Cerebellar cortex (tissue), 1 donor: ENCODE results near the gene ZEB2.

Experiments used
- DNase-seq: peaks from one replicate; pipeline ENCODE4 v3.0.0-alpha.2; 2015; ENCODE audit warnings: low spot score

ZEB2 gene

GRCh38 chr2:144528108-144528507, 8.2 kb upstream of the ZEB2 start:
- no peak for DNase-seq

- no peak for DNase-seq
These were observed 6.9 kb upstream of the ZEB2 start for GRCh38 chr2:144526831-144527230.

GRCh38 chr2:144524118-144525009, 4.4 kb upstream of the ZEB2 start:
- no peak for DNase-seq

- DNase-seq, result no peak
These were observed 3.7 kb upstream of the ZEB2 start for GRCh38 chr2:144523596-144524117.

GRCh38 chr2:144522897-144523595, 3.1 kb upstream of the ZEB2 start:
- no peak for DNase-seq

- no peak for DNase-seq
These were observed 2.4 kb upstream of the ZEB2 start for GRCh38 chr2:144522176-144522896.

GRCh38 chr2:144521686-144522085, 1.8 kb upstream of the ZEB2 start:
- no peak for DNase-seq

GRCh38 chr2:144520756-144521487, 1.0 kb upstream of the ZEB2 start:
- no peak for DNase-seq

GRCh38 chr2:144519597-144519933, 354 bp downstream of the ZEB2 start:
- no peak for DNase-seq

GRCh38 chr2:144518748-144519596, 947 bp downstream of the ZEB2 start:
- no peak for DNase-seq

GRCh38 chr2:144517866-144518747, 1.8 kb downstream of the ZEB2 start:
- DNase-seq, result no peak

- DNase-seq, result no peak
These were observed 2.7 kb downstream of the ZEB2 start for GRCh38 chr2:144516981-144517865.

- DNase-seq, result no peak
These were observed 3.4 kb downstream of the ZEB2 start for GRCh38 chr2:144516411-144516980.

- no peak for DNase-seq
These were observed 4.1 kb downstream of the ZEB2 start for GRCh38 chr2:144515696-144516410.

- no peak for DNase-seq
These were observed 4.7 kb downstream of the ZEB2 start for GRCh38 chr2:144515099-144515695.

- no peak for DNase-seq
These were observed 5.3 kb downstream of the ZEB2 start for GRCh38 chr2:144514616-144515091.

- DNase-seq, result no peak
These were observed 6.4 kb downstream of the ZEB2 start for GRCh38 chr2:144513388-144514101.
